GM15510 (cell line): ENCODE measurements around the gene DSG2.

ENCODE experiments used
- POLR2A ChIP-seq: IDR thresholded peaks from 3 replicates; pipeline ENCODE4 v1.6.1; 2011; ENCODE audit warnings: borderline replicate concordance; ENCODE audit not compliant: insufficient read length; ENCODE audit errors: extremely low read depth

DSG2 gene

DNA sequence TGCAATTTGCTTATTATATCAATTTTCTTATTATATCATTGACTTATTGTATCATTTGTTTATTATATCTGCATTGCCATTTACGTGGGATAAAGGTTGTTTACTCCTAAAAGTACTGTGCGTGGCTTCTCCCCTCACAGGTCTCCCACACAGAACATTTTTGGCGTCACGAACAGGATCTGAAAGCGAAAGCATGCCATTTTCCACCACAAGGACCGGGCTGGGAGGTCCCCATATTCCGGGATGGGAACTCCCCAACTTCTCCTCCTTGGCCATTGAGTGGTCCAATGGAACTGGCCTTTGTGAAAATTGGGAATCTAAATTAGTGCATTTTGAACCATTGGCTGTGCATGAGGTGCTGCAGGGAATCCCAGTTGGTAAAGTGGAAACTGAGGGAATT is 4.8 kb upstream of the DSG2 start:
- TF ChIP-seq POLR2A: no peak

DNA sequence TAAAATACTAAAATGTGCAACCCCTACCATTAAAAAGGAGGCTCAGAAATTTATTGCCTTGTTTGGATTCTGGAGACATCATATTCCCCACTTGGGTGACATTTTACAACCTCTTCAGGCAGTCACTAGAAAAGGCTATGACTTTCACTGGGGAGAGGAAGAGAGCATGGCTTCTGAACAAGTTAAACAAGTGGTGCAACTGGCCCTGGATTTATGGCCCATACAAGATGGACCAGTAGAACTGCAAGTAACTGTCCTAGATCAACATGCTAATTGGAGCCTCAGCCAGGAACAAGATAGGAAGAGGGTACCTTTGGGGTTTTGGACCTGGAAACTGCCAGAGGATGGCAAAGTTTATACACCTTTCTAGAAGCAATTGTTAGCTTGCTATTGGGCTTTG is 4.0 kb upstream of the DSG2 start:
- TF ChIP-seq POLR2A: no peak

DNA sequence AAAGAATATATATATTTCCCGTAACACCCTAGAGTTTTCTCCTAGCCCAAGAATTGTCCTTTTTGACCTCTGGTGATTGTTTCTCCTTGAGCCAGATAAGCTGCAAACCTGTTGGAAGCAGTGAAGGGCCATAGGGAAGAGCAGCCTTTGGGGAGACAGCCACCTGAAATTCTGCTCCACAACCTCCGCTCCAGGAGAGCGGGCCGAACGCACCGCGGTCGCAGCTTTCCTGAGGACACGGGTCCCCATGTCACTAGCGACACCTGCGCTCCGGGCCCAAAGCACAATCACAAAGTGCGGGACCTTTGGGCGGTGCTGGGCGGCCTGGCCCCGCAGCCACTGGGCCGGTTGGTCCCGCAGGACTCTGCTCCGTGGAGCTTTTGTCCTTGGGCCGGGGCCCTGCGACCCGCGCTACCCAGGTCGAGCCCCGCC is 557 bp upstream of the DSG2 start:
- TF ChIP-seq POLR2A: no peak

DNA sequence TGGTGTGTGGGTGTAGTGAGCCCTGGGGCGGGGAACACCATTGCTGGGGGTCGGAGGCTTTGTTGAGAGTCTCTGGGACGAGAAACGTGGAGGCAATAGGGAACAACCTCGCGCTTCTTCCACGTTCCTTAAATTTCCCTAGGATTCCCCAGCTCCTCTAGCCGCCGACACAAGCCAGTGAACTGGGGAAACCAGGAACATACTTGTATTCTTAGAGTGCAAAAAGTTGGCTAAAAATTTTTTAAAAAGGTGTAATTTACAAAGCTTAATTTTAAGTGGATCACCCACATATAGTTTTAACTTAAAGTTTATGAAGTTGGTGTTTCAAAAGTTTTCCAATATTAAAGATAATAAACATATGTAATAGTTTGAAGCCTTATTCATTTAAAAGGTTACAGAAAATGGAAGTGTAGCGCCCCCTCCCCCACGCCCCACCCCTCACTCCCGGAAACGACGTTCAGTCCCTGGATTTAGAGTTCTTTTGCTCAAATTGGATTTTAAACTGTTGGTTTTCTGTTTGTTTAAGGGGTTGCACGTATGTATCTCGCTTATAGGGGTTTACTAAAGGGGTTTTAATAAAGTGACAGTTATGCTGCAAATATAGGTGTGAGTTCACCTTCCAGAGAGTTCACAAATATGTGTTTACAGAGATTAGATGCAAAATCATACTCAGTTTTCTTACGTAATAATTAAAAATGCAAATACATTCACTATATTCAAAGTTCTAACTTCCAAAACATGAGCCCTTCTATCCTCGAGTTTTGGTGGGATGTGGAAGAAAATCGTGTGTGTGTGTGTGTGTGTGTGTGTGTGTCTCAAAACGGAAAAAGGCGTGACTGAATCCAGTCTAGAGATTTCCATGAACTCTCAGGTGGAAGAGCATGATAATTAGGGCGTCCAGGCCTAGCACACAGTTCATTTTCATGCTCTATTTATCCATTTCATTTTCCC is 872 bp downstream of the DSG2 start:
- no peak for TF ChIP-seq POLR2A

DNA sequence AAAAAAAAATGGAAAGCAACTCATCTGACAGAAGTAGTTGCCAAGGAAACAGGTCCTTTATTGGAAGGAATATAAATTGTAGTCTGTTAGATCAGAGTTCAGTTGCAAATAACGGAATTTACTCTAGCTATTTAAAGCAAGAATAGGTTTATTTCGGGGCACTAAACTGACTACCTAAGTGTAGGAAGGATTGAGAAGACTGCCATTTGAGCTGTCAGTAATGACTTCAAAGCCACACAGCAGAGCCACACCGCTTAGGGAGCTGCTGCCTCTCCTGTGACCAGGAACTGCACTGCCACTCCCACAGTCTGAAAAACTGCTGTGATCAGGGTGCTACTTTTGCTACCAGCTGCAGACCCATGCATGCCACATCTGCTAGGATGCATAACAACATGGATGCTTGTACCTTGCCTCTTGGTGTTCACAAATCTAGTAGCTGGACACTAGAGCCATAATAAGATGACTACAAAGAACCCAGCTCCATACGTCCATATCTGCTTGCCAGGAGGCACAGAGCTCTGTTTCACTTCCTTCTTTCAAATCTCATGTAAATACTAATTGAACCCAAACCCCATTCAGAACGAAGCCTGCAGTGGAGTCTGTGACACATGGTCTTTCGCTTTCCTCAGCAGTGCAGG is 2.2 kb downstream of the DSG2 start:
- TF ChIP-seq POLR2A: no peak

DNA sequence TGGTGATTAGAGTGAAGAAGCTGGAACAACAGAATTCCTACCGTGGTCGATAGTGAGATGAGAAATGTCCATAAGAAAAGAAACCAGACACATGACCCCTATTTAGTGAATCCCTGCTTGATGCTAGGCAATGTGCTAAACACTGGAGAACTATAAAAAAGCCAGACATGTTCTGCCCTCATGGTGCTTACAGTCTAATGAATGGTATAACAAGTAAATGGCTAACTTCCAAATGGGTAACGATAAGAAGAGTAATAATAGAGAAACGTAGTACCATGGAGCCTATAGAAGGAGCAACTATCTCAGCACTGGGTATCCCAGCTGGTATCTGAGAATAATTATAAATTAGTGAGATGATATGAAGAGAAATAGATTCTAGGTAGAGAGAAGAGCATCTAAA is 5.0 kb downstream of the DSG2 start:
- no peak for TF ChIP-seq POLR2A

DNA sequence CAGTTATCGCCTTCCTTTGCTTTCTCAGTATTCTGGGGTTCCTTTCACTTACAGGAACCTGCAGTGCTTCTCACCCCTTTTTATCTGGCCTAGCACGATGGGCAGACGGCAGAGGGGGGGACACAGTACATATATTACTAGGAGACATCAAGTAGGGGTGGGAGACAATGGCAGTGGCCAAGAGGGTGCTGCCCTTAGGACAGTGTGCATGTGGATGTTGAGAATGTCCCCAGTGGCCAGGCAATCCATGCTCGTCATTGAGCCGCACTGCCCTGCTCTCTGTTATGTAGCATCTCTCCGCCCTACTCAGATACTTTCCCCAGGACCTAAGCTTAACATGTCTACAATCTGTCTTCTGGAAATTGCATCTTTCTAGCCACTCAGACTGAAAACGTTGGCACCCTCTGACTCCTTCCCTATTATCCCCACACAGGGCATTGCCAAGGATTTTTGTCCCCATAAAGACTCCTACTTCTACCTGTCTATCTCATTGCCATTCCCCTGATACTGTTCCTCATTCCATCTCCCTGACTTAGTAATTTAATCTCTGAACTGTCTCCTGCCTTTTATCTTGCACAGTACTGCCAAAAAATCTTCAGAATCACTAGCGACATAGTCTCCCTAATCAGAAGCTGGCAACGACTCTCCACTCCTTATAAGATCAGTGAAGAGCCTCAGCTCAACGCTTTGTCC is 6.6 kb downstream of the DSG2 start:
- TF ChIP-seq POLR2A: no peak

DNA sequence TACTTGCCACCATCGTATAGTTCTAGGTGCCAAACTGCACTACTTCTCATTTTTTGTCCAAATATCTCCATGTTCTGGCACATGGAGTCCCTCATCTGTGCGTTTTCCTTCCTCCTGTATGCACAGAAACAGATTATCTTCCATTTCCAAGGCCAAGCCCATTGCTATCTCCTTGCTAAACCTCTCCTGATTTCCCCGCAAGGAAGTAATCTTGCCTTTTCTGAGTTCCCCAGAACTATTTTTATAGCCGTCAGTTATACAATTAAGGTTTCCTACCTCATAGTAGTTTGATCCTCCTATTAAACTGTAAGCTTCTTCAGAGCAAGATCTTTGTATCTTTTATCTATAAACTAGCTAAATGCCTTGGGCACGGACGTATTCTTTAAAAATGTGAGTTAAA is 7.2 kb downstream of the DSG2 start:
- no peak for TF ChIP-seq POLR2A

DNA sequence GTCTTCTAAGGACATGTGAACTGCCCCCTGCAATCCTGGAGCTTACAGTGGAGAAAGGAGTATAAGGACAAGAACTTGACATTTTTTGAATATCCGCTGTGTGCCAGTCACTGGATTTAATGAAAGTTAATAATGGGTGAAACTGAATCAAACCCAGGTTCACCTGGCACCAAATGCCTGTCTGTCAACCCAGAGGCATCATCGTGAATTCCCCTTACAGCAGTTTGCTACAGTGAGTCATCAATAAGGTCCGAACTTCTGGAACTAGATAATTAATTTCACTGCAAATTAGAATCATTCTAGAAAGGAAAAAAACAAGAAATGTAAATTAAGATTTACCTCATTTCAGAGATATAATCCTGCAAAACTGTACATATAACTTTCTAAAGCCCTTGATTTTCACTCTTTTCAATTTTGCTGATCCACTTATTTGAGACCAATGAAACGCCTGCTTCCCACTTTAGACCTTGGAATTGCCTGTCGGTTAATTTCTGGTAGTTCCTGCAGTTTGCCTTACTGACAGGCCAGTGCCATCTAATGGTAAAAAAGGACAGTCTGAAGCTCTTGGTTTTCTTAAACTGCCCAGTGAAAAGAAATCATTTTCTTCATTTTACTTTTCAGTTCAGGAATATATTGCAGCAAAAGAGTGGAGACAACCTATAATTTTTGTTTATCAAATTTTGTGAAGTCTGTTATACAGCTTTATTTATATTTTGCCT is 8.2 kb downstream of the DSG2 start:
- no peak for TF ChIP-seq POLR2A

DNA sequence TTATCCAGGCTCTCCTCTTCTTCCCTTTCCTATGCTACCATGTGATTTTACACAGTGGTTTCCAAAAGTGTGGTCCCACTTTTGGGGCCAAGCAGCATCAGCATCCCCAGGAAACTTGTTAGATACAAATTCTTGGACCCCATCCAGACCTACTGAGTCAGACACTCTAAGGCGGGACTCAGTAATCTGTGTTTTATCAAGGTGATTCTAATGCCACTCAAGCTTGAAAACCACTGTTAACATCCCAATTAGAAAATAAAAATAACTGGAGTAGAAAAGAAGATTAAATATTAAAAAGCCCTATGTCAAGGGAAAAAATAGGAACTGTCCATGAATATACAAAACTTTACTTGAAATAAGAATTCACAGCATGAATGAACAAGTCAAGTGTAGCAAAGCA is 10.8 kb downstream of the DSG2 start:
- no peak for TF ChIP-seq POLR2A

DNA sequence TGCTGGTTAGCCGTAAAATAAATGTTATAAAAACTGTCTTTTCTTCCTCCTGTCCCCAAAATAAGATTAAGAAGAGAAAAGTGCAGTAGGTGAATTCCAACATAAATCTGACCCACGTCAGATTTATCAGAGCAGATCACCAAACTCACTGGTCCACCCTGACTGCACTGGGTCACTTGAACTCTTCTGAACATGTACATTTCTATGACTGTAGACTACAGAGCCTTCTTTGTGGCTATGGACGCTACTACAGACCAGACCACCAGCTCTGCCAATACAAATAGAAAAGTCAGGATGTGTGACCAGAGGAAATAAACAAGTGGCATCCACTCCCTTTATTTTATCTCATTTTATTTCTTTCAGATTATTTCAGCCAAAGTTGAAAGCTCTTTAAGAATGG is 11.6 kb downstream of the DSG2 start:
- no peak for TF ChIP-seq POLR2A

DNA sequence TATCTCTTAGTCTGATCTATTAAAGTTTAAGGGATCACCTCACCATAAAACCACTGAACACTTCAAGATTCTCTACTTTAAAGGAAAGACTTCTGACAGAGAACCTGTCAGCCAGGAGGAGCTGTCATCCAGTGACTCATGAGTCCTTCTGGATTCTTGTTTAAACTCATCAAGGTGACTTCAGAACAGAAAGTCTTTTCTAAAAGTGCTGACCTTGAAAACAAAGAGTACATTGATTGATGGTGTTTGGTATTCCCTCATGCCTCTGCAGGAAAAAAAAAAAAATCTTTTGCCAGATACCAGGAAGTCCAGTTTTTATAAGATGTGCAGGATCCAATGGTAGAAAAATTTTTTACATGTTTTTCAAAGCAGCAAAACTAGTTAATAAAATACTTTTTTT is 12.3 kb downstream of the DSG2 start:
- TF ChIP-seq POLR2A: no peak

DNA sequence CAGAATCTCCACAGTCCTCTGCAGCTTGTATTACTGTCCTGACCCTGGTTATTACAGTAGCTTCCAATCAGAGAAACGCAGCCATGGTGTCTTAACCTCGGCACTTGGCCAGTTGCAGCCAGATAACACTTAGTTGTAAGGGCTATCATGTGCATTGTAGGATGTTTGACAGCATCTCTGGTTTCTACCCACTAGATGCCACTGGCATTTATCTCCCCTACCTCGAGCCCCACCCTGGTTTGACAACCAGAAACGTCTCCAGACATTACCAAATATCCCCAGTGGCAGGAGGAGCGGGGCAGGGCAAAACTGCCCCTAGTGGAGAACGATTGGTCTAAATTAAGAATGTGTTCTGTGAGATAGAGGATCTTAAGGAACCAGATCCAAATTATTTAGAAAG is 13.1 kb downstream of the DSG2 start:
- no peak for TF ChIP-seq POLR2A

DNA sequence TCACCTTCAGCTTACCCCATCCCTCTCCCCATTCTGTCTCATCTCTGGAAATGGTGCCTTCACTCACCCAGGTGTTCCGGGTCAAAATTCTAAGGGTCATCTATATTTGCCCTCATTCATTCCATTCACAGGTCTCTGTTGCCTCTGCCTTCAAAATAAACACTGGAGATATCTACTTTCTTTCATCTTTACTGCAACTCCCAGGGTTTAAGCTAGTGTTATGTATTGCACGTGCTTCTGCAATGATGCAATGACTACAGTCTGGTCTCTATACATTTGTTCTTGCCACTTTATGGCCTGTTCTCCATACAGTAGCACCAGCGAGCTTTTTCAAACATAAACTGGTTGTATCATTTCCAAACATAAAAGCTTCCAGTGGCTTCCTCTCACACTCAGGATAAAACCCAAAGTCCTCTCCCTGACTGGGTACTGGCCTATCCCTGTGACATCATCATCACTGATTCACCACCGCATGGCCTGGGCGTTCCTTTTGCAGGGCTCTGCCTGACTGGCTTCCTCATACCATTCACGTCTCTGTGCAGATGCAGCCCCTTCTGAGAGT is 14.3 kb downstream of the DSG2 start:
- TF ChIP-seq POLR2A: no peak

DNA sequence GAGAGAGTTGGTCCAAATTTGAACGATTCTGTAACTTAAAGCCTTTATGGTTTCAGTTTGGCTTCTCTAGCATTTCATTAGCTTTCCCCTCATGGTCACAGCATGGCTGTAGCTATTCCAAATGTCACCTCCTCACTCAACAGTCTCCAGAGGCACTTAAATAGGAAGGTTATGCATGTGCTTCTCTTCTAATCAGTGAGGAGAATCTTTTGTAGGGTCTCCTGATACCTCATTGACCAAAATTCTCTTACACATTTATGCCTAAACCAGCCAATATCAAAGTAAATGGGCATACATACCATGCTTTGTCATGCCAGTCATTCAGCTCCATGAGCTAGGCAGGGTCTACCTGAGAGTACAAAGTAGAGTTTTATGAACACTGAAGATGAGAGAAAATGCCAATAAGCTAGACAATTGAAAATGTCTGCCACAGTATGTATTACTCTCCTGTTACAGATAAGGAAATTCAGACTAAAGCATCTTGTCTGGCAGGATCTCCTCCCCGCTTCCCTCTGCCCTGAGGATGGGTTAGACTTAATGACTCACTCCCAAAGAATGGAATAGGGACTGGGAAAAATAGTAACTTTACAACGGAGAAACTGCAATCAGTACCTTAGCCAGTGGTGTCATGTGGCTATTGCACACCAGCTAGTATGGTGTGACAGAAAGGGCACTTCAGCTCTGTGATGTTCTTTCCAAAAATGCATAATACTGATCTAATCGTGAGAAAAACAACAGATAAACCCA is 15.4 kb downstream of the DSG2 start:
- TF ChIP-seq POLR2A: no peak

DNA sequence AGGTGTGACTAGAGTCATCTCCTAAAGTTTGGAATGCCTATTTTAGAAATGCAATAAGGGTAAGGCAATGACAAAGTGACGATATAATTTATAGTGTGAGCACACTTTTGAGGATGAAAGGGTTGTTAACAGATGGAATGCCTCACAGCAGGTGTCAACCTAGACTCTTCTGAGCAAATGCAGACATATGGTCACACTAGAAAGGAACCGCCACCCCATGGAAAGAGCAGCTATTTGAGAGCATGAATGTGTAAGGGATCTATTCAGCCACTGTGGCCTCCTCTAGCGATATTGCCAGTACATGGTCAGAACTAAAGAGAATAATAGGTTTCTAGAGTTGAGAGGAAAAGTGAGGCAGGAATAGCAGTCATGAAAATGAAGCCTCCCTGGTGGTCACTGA is 18.5 kb downstream of the DSG2 start:
- TF ChIP-seq POLR2A: no peak
